GM13976 (cell line): Measurements from ENCODE around the gene TRAPPC12.
"Not testable (repeated sequence)": the region's sequence is repeated elsewhere in the genome, so short reads cannot be mapped to it uniquely, and the experiment has no call there.

ENCODE experiments used
- DNase-seq: peaks from one replicate; pipeline ENCODE4 v3.0.0; 2012; ENCODE audit warnings: low spot score
- in situ Hi-C: fragments of 300-500 bp; cut with MboI; formaldehyde crosslinking; loops from one replicate; pipeline ENCODE4 v1.12.0; 2022; ENCODE audit warnings: low sequenced_read_pairs, mixed read lengths, inconsistent platforms; ENCODE audit not compliant: unreplicated experiment
- TF ChIP-seq, protein P1 (sequence below): IDR thresholded peaks from 2 replicates; pipeline ENCODE4 v1.5.1; 2012; ENCODE audit warnings: borderline replicate concordance, mild to moderate bottlenecking; ENCODE audit not compliant: insufficient read depth; ENCODE audit errors: extremely low read depth, missing control alignments, control extremely low read depth

TRAPPC12 gene

DNA sequence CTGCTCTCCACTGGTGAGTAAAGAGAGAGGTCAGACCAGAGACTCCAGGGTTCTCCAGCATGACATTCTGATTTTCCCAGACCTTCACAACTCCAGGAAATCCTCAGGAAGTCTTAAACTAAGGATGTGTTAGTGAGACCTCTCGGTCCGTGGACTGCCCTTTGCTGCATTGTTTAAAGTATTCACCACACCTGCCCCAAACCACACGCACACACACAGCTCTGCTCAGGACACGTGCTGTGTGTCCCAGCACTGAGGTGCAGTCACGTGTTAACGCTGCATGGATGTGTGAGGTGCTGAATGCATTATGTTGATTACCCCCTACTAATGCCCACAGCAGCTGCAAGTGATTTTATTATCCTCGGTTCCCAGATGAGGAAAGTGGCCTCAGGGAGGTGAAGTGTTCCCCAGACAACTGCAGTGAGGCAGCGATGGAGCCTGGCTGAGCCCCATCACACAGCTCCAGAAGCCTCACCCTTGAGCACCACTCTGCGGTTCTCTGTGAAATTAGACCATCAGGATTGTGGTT is 68.4 kb downstream of the TRAPPC12 start:
- no peak for DNase-seq
- TF ChIP-seq, protein P1, sequence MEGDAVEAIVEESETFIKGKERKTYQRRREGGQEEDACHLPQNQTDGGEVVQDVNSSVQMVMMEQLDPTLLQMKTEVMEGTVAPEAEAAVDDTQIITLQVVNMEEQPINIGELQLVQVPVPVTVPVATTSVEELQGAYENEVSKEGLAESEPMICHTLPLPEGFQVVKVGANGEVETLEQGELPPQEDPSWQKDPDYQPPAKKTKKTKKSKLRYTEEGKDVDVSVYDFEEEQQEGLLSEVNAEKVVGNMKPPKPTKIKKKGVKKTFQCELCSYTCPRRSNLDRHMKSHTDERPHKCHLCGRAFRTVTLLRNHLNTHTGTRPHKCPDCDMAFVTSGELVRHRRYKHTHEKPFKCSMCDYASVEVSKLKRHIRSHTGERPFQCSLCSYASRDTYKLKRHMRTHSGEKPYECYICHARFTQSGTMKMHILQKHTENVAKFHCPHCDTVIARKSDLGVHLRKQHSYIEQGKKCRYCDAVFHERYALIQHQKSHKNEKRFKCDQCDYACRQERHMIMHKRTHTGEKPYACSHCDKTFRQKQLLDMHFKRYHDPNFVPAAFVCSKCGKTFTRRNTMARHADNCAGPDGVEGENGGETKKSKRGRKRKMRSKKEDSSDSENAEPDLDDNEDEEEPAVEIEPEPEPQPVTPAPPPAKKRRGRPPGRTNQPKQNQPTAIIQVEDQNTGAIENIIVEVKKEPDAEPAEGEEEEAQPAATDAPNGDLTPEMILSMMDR = no peak
- in situ Hi-C loops = no loop called here

DNA sequence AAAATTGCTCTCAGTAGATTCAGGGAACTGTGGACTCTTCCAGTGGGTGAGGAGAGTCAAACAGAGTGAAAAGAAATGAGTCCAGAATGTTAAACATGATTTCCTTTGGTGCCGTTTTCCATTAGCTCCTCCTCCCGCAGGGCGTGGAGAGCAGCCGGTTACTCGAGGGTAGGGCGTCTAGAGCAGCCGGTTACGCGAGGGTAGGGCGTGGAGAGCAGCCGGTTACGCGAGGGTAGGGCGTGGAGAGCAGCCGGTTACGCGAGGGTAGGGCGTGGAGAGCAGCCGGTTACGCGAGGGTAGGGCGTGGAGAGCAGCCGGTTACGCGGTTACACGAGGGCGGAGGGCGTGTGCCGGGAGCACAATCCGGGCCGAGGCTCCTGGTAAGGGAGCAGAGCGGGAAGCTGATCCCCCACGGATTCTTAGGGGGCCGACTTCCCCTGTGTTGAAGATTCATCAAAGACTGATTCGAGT is 69.0 kb downstream of the TRAPPC12 start:
- in situ Hi-C loops, DNase-seq: not testable (repeated sequence)

DNA sequence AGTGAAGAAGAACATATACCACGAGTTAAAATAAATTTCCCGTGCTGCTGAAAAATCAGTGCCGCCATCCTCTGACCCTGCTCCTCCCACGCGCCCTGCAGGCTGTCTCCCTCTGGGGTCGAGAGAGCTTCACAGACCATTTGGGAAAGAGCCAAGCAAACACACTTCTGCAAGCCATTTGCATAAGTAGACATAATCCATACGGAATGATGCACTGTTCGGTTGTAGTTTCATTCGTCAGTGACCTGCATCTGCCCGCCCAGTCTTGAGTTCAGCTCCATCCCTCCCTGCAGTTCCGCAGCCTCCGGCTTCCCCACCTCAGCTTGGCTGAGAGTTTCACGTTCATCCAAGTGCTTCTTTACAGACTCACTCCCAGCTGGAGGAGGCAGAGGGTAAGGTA is 69.6 kb downstream of the TRAPPC12 start:
- no peak for DNase-seq
- TF ChIP-seq, protein P1 = no peak
- in situ Hi-C loops = no loop called here

DNA sequence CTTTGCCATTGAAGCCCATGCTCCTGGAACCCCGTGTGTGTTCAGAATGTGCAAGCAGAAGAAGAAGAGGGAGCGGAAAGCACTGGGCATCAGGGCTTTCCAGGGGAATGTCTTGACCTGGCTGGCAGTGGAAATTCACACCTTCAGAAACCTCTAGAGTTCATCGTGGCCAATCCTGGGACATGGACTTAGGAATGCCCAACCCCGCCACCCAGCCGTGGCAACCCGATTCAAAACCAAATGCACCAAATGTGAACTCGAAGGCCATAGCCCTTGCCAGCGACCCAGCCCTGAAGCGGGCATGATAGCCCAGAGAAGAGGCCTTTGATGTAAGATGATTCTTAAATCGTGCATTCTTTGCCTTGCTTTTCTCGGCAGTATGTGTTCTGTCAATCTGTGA is 70.4 kb downstream of the TRAPPC12 start:
- in situ Hi-C loops = no loop called here
- TF ChIP-seq, protein P1 = no peak

DNA sequence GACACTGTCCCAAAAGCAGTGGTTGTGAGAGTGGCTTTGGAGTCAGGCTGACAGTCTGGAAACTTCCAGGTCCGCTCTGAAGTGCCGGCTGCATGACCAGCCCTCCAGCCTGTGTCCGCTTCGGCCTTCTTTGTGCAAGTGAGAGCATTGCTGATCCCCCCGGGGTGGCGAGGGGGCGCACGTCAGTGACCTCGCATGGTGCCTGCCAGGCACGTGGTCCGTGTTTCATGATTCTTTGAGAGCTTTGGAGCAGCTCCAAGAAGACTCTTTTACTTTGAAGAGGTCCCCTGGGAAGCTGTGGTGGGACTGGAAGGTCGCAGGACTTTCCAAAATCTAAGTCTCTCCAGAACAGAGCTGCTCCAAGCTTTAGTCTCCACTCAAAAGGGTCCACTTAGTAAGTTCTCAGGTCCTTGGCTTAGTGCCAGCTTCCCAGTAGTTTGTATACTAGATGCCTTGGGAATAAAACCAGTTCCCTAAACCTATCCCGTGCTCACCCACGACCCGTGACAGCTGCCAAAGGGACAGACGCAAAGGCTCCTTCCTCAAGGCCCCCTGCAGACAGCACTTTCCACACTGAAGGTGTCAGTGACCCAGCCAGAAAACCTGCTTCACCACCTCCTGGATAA is 71.0 kb downstream of the TRAPPC12 start:
- in situ Hi-C loops = no loop called here
- TF ChIP-seq, protein P1 = no peak
- DNase-seq = no peak

More for the DNA sequence above, 70.4 kb downstream of the TRAPPC12 start:
- no peak for DNase-seq

DNA sequence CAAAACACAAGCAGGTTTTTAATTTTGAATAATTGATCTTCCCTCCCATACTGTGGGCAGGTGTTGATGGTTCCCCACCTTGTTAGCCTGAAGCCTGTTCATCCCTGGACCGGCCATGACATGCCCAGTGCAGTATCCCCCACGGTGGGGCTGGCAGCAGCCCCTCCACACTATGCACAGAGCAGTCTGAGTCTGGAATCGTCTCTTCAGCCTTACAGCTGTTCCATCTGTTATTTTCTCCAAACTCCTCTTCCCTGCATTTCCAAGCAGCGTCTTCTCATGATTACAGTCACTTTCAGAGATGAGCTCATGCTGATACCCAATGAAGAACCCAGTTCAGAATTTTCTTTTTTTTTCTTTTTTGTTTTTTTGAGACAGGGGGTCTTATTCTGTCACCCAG is 71.7 kb downstream of the TRAPPC12 start:
- DNase-seq = no peak
- in situ Hi-C loops = no loop called here

More for the DNA sequence above, 71.7 kb downstream of the TRAPPC12 start:
- TF ChIP-seq, protein P1 = no peak
